Measurements from ENCODE around the gene SCEL. TPM values are rescaled to one million over a fixed set of nuclear protein-coding genes. Genes with fewer than 3 reads are reported as not detected.

SCEL gene
- total RNA-seq, 3 donors from 2014 or later (not counting 1 experiment from before 2014, with no cell fraction given) = not detected

DNA sequence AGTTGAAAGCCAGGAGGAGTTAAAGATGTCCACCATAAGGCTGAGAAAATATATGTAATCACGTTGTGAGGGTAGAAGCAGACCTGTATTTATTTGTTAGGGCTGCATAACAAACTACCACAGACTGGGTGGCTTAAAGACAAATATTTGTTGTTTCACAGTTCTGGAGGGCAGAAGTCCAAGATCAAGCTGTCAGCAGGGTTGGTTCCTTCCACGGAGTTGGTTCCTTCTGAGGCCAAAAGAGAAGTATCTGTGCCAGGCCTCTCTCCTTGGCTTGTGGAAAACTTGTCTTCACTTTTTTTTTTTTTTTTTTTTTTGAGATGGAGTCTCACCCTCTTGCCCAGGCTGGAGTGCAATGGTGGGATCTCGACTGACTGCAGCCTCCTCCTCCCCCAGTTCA lies 88.3 kb downstream of the SCEL start:
- no peaks in the 10 kb centered on the region for H3K27me3 ChIP-seq (ENCODE audit: control insufficient read depth, insufficient read depth, low read length)
- Mint-ChIP-seq H3K9me3 (peaks cover 0 to 2% of the 10 kb centered on the region in 2 donors), H3K27ac (no peak overlapping the region), H3K36me3 (no peaks in the 10 kb centered on the region), H3K27me3 (ENCODE audit: low read depth in 2 of 2) (peaks cover 8 to 16% of the 10 kb centered on the region in 2 donors), H3K4me3 (no peak overlapping the region), H3K4me1 (no peaks in the 10 kb centered on the region)
- H3K36me3 ChIP-seq (ENCODE audit: control insufficient read depth, insufficient read depth, low read length) = no peaks in the 10 kb centered on the region
- H3K4me1 ChIP-seq (ENCODE audit: control insufficient read depth, insufficient read depth, low read length) = no peaks in the 10 kb centered on the region
- H3K9me3 ChIP-seq (ENCODE audit: control insufficient read depth, insufficient read depth, low read length) = no peaks in the 10 kb centered on the region
- TF ChIP-seq, protein P1, sequence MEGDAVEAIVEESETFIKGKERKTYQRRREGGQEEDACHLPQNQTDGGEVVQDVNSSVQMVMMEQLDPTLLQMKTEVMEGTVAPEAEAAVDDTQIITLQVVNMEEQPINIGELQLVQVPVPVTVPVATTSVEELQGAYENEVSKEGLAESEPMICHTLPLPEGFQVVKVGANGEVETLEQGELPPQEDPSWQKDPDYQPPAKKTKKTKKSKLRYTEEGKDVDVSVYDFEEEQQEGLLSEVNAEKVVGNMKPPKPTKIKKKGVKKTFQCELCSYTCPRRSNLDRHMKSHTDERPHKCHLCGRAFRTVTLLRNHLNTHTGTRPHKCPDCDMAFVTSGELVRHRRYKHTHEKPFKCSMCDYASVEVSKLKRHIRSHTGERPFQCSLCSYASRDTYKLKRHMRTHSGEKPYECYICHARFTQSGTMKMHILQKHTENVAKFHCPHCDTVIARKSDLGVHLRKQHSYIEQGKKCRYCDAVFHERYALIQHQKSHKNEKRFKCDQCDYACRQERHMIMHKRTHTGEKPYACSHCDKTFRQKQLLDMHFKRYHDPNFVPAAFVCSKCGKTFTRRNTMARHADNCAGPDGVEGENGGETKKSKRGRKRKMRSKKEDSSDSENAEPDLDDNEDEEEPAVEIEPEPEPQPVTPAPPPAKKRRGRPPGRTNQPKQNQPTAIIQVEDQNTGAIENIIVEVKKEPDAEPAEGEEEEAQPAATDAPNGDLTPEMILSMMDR (IDR thresholded peaks at IDR 0.05) = no peak
- WGBS (ENCODE audit: insufficient coverage) = 82% methylated on average over 3 of the region's 3 CpGs
- H3K4me3 ChIP-seq (ENCODE audit: low read length) = no peak overlapping the region
- intact Hi-C loops (cut with micrococcal nuclease) = no loop called here
- ATAC-seq (no peak), DNase-seq (no peak)
- H3K27ac ChIP-seq (ENCODE audit: low read length) = no peak overlapping the region

DNA sequence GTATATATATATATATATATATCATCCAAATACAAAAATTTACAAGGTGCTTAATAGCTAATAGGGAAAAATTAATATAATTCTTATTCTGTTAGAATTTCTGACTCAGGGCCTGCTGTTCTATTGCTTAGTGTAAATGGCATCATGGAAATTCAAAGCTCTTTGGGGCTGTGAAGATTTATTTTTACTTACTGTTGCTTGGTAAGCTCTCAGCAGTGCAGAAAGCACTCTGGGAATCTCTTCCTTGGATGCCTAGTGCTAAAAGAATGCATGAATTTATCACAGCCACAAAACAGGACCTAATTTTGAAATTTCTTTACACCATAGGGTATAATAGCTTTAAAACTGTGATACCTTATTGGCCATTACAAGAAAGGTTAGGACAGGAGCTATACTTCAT lies 92.7 kb downstream of the SCEL start:
- intact Hi-C loops (cut with micrococcal nuclease) = no loop called here
- H3K4me3 ChIP-seq (ENCODE audit: low read length) = no peak overlapping the region
- ATAC-seq (no peak), DNase-seq (no peak)
- H3K27ac ChIP-seq (ENCODE audit: low read length) = no peak overlapping the region
- H3K9me3 ChIP-seq (ENCODE audit: control insufficient read depth, insufficient read depth, low read length) = no peaks in the 10 kb centered on the region
- H3K27me3 ChIP-seq (ENCODE audit: control insufficient read depth, insufficient read depth, low read length) = no peaks in the 10 kb centered on the region
- Mint-ChIP-seq H3K36me3 (no peaks in the 10 kb centered on the region), H3K9me3 (no peaks in the 10 kb centered on the region), H3K27ac (no peak overlapping the region), H3K4me1 (no peaks in the 10 kb centered on the region), H3K4me3 (no peak overlapping the region), H3K27me3 (ENCODE audit: low read depth in 2 of 2) (peaks cover 3 to 14% of the 10 kb centered on the region in 2 donors)
- no peaks in the 10 kb centered on the region for H3K4me1 ChIP-seq (ENCODE audit: control insufficient read depth, insufficient read depth, low read length)
- TF ChIP-seq, protein P1 (IDR thresholded peaks at IDR 0.05) = no peak
- no peaks in the 10 kb centered on the region for H3K36me3 ChIP-seq (ENCODE audit: control insufficient read depth, insufficient read depth, low read length)

DNA sequence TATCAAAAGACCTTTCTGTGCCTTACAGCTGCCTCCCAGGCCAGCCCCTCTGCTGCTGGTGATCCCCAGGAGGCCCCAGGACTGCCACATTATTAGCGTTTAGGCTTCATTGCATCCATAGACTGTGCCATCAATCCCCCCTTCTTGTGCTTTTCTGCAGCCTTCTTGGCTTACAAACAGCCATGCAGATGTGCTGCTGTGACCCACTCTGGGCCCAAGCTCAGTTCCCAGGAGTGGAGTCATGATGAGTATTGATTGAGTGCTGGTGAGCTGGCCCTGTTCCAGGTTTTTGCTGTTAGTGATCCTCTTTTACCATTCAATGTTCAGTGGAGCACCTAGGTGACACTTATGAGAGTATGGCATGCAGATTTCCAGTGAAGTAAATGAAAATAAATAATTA lies 102.1 kb downstream of the SCEL start:
- Histone ChIP-seq H3K9me3 (ENCODE audit: control insufficient read depth, insufficient read depth, low read length) (no peaks in the 10 kb centered on the region), H3K27me3 (ENCODE audit: control insufficient read depth, insufficient read depth, low read length) (no peaks in the 10 kb centered on the region), H3K4me1 (ENCODE audit: control insufficient read depth, insufficient read depth, low read length) (no peaks in the 10 kb centered on the region), H3K27ac (ENCODE audit: low read length) (no peak overlapping the region), H3K4me3 (ENCODE audit: low read length) (no peak overlapping the region), H3K36me3 (ENCODE audit: control insufficient read depth, insufficient read depth, low read length) (no peaks in the 10 kb centered on the region)
- no peak overlapping the region for H3K4me3 Mint-ChIP-seq
- peaks cover 3 to 6% of the 10 kb centered on the region in 2 donors for H3K27me3 Mint-ChIP-seq (ENCODE audit: low read depth in 2 of 2)
- TF ChIP-seq, protein P1 (IDR thresholded peaks at IDR 0.05) = no peak
- no peak overlapping the region for H3K27ac Mint-ChIP-seq
- intact Hi-C loops (cut with micrococcal nuclease) = no loop called here
- 94% methylated on average over 1 of the region's 1 CpG for WGBS (ENCODE audit: insufficient coverage)
- DNase-seq = no peak
- H3K36me3 Mint-ChIP-seq = no peaks in the 10 kb centered on the region
- H3K4me1 Mint-ChIP-seq = no peaks in the 10 kb centered on the region
- ATAC-seq = no peak
- no peaks in the 10 kb centered on the region for H3K9me3 Mint-ChIP-seq

DNA sequence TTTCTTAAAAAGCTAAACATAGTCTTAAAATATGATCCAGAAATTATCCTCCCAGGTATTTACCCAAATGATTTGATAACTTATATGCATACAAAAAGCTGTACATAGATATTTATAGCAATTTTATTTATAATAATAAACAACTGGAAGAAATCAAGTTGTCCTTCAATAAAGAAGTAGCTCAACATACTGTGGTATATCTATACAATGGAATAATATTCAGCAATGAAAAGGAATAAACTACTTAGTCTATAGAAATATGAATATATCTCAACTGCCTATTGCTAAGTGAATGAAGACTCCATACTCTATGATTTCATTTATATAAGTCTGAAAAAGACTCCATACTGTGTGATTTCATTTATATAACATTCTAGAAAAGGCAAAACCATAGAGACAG lies 114.9 kb downstream of the SCEL start:
- Mint-ChIP-seq H3K4me1 (no peaks in the 10 kb centered on the region), H3K27ac (no peak overlapping the region), H3K36me3 (no peaks in the 10 kb centered on the region), H3K27me3 (ENCODE audit: low read depth in 2 of 2) (peaks cover 0 to 6% of the 10 kb centered on the region in 2 donors), H3K4me3 (no peak overlapping the region), H3K9me3 (peaks cover 0 to 6% of the 10 kb centered on the region in 2 donors)
- ATAC-seq (no peak), DNase-seq (no peak)
- Histone ChIP-seq H3K27ac (ENCODE audit: low read length) (no peak overlapping the region), H3K9me3 (ENCODE audit: control insufficient read depth, insufficient read depth, low read length) (no peaks in the 10 kb centered on the region), H3K36me3 (ENCODE audit: control insufficient read depth, insufficient read depth, low read length) (no peaks in the 10 kb centered on the region), H3K4me3 (ENCODE audit: low read length) (no peak overlapping the region), H3K27me3 (ENCODE audit: control insufficient read depth, insufficient read depth, low read length) (no peaks in the 10 kb centered on the region), H3K4me1 (ENCODE audit: control insufficient read depth, insufficient read depth, low read length) (no peaks in the 10 kb centered on the region)
- intact Hi-C loops (cut with micrococcal nuclease) = no loop called here
- TF ChIP-seq, protein P1 (IDR thresholded peaks at IDR 0.05) = no peak

Measured in natural killer cell (primary cell).